Fibroblast of lung (primary cell): ENCODE measurements around the gene SFTPA1. TPM values are rescaled to one million over a fixed set of nuclear protein-coding genes. Genes with fewer than 3 reads are reported as not detected.
"Not testable (repeated sequence)": the region's sequence is repeated elsewhere in the genome, so short reads cannot be mapped to it uniquely, and the experiment has no call there.

Source experiments
- DNase-seq, 2 donors: peaks; one replicate each; pipeline versions ENCODE4 v3.0.0 to v3.0.0-alpha.2; 2010; ENCODE audit warnings: low read depth in 2 of 2
- H2AFZ ChIP-seq: 2 replicates; pipeline ENCODE4 v1.5.1; 2012; ENCODE audit warnings: low read length, control low read depth, inconsistent platforms
- H3K27ac ChIP-seq: 2 replicates; pipeline ENCODE4 v1.5.1; 2011; ENCODE audit warnings: low read length, control low read depth; ENCODE audit not compliant: insufficient read depth
- H3K27me3 ChIP-seq: 2 replicates; pipeline ENCODE4 v1.5.1; 2011; ENCODE audit warnings: mild to moderate bottlenecking, low read length; ENCODE audit not compliant: control insufficient read depth, insufficient read depth
- H3K36me3 ChIP-seq: 2 replicates; pipeline ENCODE4 v1.5.1; 2011; ENCODE audit warnings: low read length; ENCODE audit not compliant: control insufficient read depth, insufficient read depth
- H3K4me1 ChIP-seq: 2 replicates; pipeline ENCODE4 v1.5.1; 2011; ENCODE audit warnings: low read length; ENCODE audit not compliant: control insufficient read depth, insufficient read depth; ENCODE audit errors: extremely low read depth
- H3K4me2 ChIP-seq: 2 replicates; pipeline ENCODE4 v1.5.1; 2011; ENCODE audit warnings: low read length, control low read depth; ENCODE audit not compliant: insufficient read depth; ENCODE audit errors: extremely low read depth
- H3K4me3 ChIP-seq, 4 experiments: fragments of 200-600 bp in 1 of 4; sonication (generic) in 1 of 4; replicated peaks in 1 of 4; 2 replicates each; pipeline ENCODE4 v1.5.1; 2011 to 2016; ENCODE audit warnings: low read length in 4 of 4, low read depth in 3 of 4, mild to moderate bottlenecking in 3 of 4, control low read depth in 2 of 4, inconsistent platforms in 1 of 4, mixed read lengths in 1 of 4; ENCODE audit not compliant: insufficient read depth in 1 of 4; ENCODE audit errors: control extremely low read depth in 1 of 4
- H3K79me2 ChIP-seq: 2 replicates; pipeline ENCODE4 v1.5.1; 2012; ENCODE audit warnings: mild to moderate bottlenecking, low read length, inconsistent platforms; ENCODE audit not compliant: control insufficient read depth, insufficient read depth
- H3K9ac ChIP-seq: 2 replicates; pipeline ENCODE4 v1.5.1; 2011; ENCODE audit warnings: mild to moderate bottlenecking, low read length, control low read depth; ENCODE audit not compliant: insufficient read depth
- H3K9me3 ChIP-seq: 2 replicates; pipeline ENCODE4 v1.5.1; 2012; ENCODE audit warnings: low read depth, low read length; ENCODE audit not compliant: control insufficient read depth, insufficient read depth
- H4K20me1 ChIP-seq: 2 replicates; pipeline ENCODE4 v1.5.1; 2011; ENCODE audit warnings: low read length; ENCODE audit not compliant: control insufficient read depth, insufficient read depth; ENCODE audit errors: extremely low read depth
- EZH2 ChIP-seq: IDR thresholded peaks from 2 replicates; pipeline ENCODE4 v1.5.1; 2012; ENCODE audit warnings: low read length, control low read depth, mild to moderate bottlenecking; ENCODE audit errors: missing control alignments
- polyA plus RNA-seq, 2 donors: library from polyadenylated mRNA; depleted of rRNA in 1 of 2; stranded (reverse) in 1 of 2; unstranded in 1 of 2; fragments of >200 nt; gene quantifications; 2 replicates each; pipeline ENCODE4 v1.2.1, GENCODE V29; 2011 to 2012; ENCODE audit warnings: missing spikeins in 1 of 2
- total RNA-seq: library from RNA; depleted of rRNA; stranded (reverse); fragments of >200 nt; gene quantifications from 2 replicates; pipeline ENCODE4 v1.2.1, GENCODE V29; 2014
- TF ChIP-seq, protein P1 (sequence below), 2 donors: IDR thresholded peaks in 1 of 2; conservative IDR thresholded peaks in 1 of 2; 1 replicate in 1 of 2; 2 replicates in 1 of 2; pipeline ENCODE4 v1.5.1; 2011 to 2012; ENCODE audit warnings: low read length in 2 of 2, control low read depth in 1 of 2, inconsistent platforms in 1 of 2, low read depth in 1 of 2, mild to moderate bottlenecking in 1 of 2

SFTPA1 gene
- total and polyA plus RNA-seq, 2 donors (not counting 1 experiment from before 2014, with no cell fraction given), result not detected

DNA sequence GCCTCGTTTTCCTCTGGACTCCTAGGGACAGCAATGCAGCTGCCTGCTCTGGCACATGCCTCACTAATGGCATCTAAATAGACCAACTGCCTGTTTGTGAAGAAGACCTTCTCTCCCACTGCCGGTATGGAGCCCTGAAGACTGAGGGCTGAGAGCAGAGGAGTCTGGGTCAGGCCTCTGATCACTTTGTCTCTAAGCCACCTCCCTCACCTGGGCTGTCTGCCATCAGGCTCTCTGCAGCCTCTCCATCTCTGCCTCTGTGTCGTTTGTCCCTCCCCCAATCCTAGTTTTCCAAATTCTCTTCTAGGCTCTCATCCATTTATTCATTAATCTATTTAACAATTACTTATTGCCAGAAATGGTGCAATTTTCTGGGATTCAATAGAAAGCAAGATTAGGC lies 15.2 kb upstream of the SFTPA1 start:
- no peak overlapping the region for H3K4me2 ChIP-seq
- H3K79me2 ChIP-seq, result no peaks in the 10 kb centered on the region
- H3K9me3 ChIP-seq, result no peaks in the 10 kb centered on the region
- no peaks in the 10 kb centered on the region for H3K27me3 ChIP-seq
- no peaks in the 10 kb centered on the region for H4K20me1 ChIP-seq
- no peaks in the 10 kb centered on the region for H3K4me1 ChIP-seq
- H3K9ac ChIP-seq, result no peak overlapping the region
- TF ChIP-seq, protein P1, sequence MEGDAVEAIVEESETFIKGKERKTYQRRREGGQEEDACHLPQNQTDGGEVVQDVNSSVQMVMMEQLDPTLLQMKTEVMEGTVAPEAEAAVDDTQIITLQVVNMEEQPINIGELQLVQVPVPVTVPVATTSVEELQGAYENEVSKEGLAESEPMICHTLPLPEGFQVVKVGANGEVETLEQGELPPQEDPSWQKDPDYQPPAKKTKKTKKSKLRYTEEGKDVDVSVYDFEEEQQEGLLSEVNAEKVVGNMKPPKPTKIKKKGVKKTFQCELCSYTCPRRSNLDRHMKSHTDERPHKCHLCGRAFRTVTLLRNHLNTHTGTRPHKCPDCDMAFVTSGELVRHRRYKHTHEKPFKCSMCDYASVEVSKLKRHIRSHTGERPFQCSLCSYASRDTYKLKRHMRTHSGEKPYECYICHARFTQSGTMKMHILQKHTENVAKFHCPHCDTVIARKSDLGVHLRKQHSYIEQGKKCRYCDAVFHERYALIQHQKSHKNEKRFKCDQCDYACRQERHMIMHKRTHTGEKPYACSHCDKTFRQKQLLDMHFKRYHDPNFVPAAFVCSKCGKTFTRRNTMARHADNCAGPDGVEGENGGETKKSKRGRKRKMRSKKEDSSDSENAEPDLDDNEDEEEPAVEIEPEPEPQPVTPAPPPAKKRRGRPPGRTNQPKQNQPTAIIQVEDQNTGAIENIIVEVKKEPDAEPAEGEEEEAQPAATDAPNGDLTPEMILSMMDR (conservative IDR thresholded peaks at IDR 0.05 in 1 of 2, IDR thresholded peaks at IDR 0.05 in 1 of 2; ENCODE audit: low read depth in 1 of 2, low read length in 2 of 2), result no peak
- TF ChIP-seq EZH2, result no peak
- no peak overlapping the region for H3K4me3 ChIP-seq
- no peak overlapping the region for H3K27ac ChIP-seq
- H3K36me3 ChIP-seq, result no peaks in the 10 kb centered on the region
- no peak for DNase-seq
- H2AFZ ChIP-seq, result no peak overlapping the region

DNA sequence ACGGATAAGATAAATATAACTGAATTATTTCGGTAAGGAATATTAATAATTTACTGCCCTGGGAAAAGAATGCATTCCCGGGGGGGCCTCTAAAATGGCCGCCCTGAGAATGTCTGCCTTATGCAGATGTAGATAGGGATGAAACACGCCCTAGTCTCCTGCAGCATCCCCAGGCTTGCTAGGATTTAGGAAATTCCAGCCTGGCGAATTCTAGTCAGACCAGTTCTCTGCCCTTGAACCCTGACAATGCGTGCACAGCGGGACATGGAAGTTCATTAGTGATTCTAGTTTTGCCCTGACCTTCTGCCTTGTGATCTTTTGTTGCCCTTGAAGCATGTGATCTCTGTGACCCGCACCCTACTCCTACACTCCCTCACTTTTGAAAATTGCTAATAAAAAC lies 11.1 kb upstream of the SFTPA1 start:
- not testable (repeated sequence) for H3K9me3 ChIP-seq, H3K4me3 ChIP-seq, H3K4me1 ChIP-seq, H3K36me3 ChIP-seq, H3K27me3 ChIP-seq, H2AFZ ChIP-seq, H3K4me2 ChIP-seq, H3K9ac ChIP-seq, H4K20me1 ChIP-seq, H3K27ac ChIP-seq, DNase-seq, H3K79me2 ChIP-seq

DNA sequence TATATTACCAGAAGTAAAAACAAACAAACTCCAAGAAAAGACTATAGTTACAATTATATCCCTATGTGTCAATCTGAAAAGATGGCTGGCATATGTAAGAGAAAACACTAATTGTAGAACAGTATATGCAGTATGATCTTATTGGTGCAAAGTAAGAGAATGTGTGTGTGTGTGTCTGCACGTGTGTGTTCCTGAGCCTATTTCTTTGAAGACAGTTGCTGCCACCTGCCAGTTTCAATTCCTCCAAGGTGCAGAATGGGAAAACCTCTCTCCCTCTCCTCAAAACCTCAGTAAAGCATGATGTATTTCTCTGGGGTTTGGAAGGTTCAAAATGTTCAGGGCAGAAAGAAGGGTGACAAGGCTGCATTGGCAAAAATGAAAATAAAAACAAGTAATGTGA lies 8.8 kb upstream of the SFTPA1 start:
- Histone ChIP-seq H3K27ac (no peak overlapping the region), H3K79me2 (no peaks in the 10 kb centered on the region), H4K20me1 (no peaks in the 10 kb centered on the region), H2AFZ (no peak overlapping the region), H3K9ac (no peak overlapping the region), H3K4me1 (no peaks in the 10 kb centered on the region), H3K4me2 (no peak overlapping the region), H3K9me3 (no peaks in the 10 kb centered on the region), H3K4me3 (no peak overlapping the region), H3K36me3 (no peaks in the 10 kb centered on the region), H3K27me3 (peaks cover 2% of the 10 kb centered on the region)
- TF ChIP-seq, protein P1 (conservative IDR thresholded peaks at IDR 0.05 in 1 of 2, IDR thresholded peaks at IDR 0.05 in 1 of 2; ENCODE audit: low read depth in 1 of 2, low read length in 2 of 2), result no peak
- no peak for TF ChIP-seq EZH2
- DNase-seq, result no peak
